ENCODE data around the gene RNF32.

RNF32 gene

DNA sequence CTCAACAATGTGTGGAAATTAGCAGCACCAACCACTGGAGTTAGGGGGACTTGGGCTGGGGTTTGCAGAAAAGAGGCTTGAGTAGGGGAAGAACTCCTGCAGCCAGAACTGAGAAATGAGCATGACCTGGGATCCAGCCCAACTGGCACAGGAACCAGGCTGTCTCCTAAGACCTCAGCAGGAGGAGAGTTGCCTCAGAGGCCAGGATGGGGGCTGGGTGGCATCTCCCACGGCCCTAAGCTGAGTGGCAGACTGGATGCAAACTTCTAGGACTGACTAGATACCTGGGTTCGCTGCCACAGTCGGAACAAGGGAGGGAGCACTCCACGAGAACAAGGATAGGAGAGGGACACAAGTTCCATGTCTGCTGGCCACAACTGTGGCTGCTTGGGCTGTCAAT is 62.6 kb downstream of the RNF32 start:
- TF ChIP-seq JUND (IDR thresholded peaks at IDR 0.05; ENCODE audit: low read depth): no peak
- in situ Hi-C loops (cut with HindIII; ENCODE audit: low pct_unique_long_range_greater_than_20kb, low sequenced_read_pairs): no loop called here
- DNase-seq (ENCODE audit: low read depth in 1 of 2, low spot score in 1 of 2): no peak

DNA sequence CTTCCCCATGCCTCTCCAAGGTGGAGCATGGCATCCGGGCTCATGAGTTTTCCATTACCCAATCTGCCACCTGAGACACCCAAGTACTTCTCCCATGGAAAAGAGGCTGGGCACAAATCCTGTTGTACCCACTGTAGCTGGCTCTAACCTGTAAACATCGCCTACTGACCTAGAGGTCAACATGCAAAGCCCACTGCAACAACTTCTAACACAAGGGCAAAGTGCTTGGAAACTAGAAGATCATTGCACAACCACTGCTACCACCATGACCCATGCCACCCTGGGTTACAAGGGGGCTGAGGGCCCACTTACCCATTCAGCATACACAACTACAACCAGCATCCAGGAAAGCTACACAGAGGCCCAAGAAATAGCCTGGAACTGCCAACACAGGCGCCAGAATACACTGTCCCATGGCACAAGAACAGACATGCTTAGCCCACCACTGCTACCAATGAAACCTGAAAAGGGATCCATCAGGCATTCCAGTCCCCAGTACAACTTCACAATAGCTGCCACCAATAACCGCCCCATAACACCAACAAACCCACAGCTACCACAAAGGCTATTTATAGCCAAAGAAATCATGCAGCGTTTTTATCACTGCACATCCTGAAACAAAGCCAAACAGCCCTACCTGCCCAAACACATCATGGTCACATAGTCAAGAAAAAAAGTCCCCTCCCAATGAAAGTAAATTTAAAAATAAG is 63.4 kb downstream of the RNF32 start:
- in situ Hi-C loops (cut with HindIII; ENCODE audit: low pct_unique_long_range_greater_than_20kb, low sequenced_read_pairs): no loop called here
- no peak for DNase-seq (ENCODE audit: low read depth in 1 of 2, low spot score in 1 of 2)
- TF ChIP-seq JUND (IDR thresholded peaks at IDR 0.05; ENCODE audit: low read depth): no peak

- DNase-seq (ENCODE audit: low read depth in 1 of 2, low spot score in 1 of 2): no peak
- in situ Hi-C loops (cut with HindIII; ENCODE audit: low pct_unique_long_range_greater_than_20kb, low sequenced_read_pairs): no loop called here
Measured at GRCh38 chr7:156722043-156722826, 81.7 kb downstream of the RNF32 start.

GRCh38 chr7:156725073-156725472 is 84.5 kb downstream of the RNF32 start:
- in situ Hi-C loops (cut with HindIII; ENCODE audit: low pct_unique_long_range_greater_than_20kb, low sequenced_read_pairs): no loop called here
- DNase-seq (ENCODE audit: low read depth in 1 of 2, low spot score in 1 of 2): no peak
- TF ChIP-seq JUND (IDR thresholded peaks at IDR 0.05; ENCODE audit: low read depth): no peak

More at GRCh38 chr7:156722043-156722826, 81.7 kb downstream of the RNF32 start:
- TF ChIP-seq JUND (IDR thresholded peaks at IDR 0.05; ENCODE audit: low read depth): no peak

DNA sequence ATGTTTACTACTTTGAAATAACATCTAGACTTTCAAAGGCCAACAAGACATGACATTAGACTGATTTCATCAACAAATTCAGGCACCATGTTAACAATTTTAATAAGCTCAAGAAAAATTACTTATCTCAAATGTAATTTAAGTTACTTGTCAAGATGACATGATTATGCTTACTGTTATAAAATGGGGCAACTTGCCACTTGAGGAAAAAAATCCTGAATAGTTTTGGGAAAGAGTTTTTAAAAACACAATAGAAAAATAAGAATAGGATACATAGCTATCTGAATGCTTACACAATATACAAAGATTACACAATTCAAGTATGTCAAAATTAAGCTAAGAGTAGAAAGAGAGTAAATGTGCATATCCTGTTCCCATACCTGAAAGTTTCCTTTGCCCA is 85.4 kb downstream of the RNF32 start:
- no peak for TF ChIP-seq JUND (IDR thresholded peaks at IDR 0.05; ENCODE audit: low read depth)
- in situ Hi-C loops (cut with HindIII; ENCODE audit: low pct_unique_long_range_greater_than_20kb, low sequenced_read_pairs): no loop called here
- no peak for DNase-seq (ENCODE audit: low read depth in 1 of 2, low spot score in 1 of 2)
